B cell (primary cell): ENCODE results near the gene C22orf15.

ENCODE experiments used
- CTCF ChIP-seq: fragments of 200-600 bp; IDR thresholded peaks from one replicate; pipeline ENCODE4 v1.8.0; 2022; ENCODE audit warnings: antibody characterized with exemption, mild to moderate bottlenecking
- EZH2 ChIP-seq: IDR thresholded peaks from 2 replicates; pipeline ENCODE4 v1.6.1; 2012; ENCODE audit warnings: borderline replicate concordance, low read depth, mild to moderate bottlenecking, moderate library complexity, low read length; ENCODE audit not compliant: insufficient read depth, poor library complexity, severe bottlenecking

GRCh38 chr22:23800297-23801237, 37.8 kb downstream of the C22orf15 start:
- TF ChIP-seq EZH2 (no peak), CTCF (no peak)
